HepG2 (cell line): ENCODE results near the gene SIRT7. TPM values are rescaled to one million over a fixed set of nuclear protein-coding genes. Genes with fewer than 3 reads are reported as not detected.
A peak's percentile ranks its signal among the peaks of the same experiment; 100 is the strongest.

ENCODE experiments used
- AKAP8 ChIP-seq: sonication (generic); formaldehyde crosslinking; IDR thresholded peaks from 2 replicates; pipeline ENCODE4 v1.5.1; 2020; ENCODE audit warnings: mild to moderate bottlenecking, missing genetic modification reagents
- BHLHE40 ChIP-seq: IDR thresholded peaks from 2 replicates; pipeline ENCODE4 v1.6.1; 2011; ENCODE audit warnings: low read length, improper control_type of control experiment
- EP300 ChIP-seq, 3 experiments: sonication (generic) in 1 of 3; formaldehyde crosslinking in 1 of 3; IDR thresholded peaks; 2 replicates each; pipeline versions ENCODE4 v1.5.1 to v1.6.1; 2011 to 2020; ENCODE audit warnings: low read depth in 2 of 3, low read length in 2 of 3, borderline replicate concordance in 1 of 3, improper control_type of control experiment in 1 of 3, mild to moderate bottlenecking in 1 of 3, missing genetic modification reagents in 1 of 3, moderate library complexity in 1 of 3
- FOXM1 ChIP-seq: sonication (generic); formaldehyde crosslinking; IDR thresholded peaks from 2 replicates; pipeline ENCODE4 v1.5.0; 2020; ENCODE audit warnings: missing genetic modification reagents
- HDAC1 ChIP-seq: sonication (generic); formaldehyde crosslinking; IDR thresholded peaks from 2 replicates; pipeline ENCODE4 v1.5.1; 2020; ENCODE audit warnings: mild to moderate bottlenecking, missing genetic modification reagents
- JUND ChIP-seq: sonication (generic); formaldehyde crosslinking; IDR thresholded peaks from 2 replicates; pipeline ENCODE4 v1.8.0; 2022; ENCODE audit warnings: mild to moderate bottlenecking, missing genetic modification reagents
- MAX ChIP-seq: IDR thresholded peaks from 2 replicates; pipeline ENCODE4 v1.6.1; 2012; ENCODE audit warnings: inconsistent platforms
- MYNN ChIP-seq: sonication (generic); formaldehyde crosslinking; IDR thresholded peaks from 2 replicates; pipeline ENCODE4 v1.4.0; 2020; ENCODE audit warnings: mild to moderate bottlenecking, low read depth, missing genetic modification reagents
- PAXIP1 ChIP-seq: sonication (generic); formaldehyde crosslinking; conservative IDR thresholded peaks from 2 replicates; pipeline ENCODE4 v1.4.0; 2020; ENCODE audit warnings: mild to moderate bottlenecking, missing genetic modification reagents, moderate library complexity
- SAFB2 ChIP-seq: sonication (generic); formaldehyde crosslinking; IDR thresholded peaks from 2 replicates; pipeline ENCODE4 v1.5.1; 2020; ENCODE audit warnings: missing genetic modification reagents, low read depth, mild to moderate bottlenecking, borderline replicate concordance
- SYNCRIP ChIP-seq: fragments of 200-400 bp; formaldehyde crosslinking; IDR thresholded peaks from 2 replicates; pipeline ENCODE4 v1.6.1; 2018; ENCODE audit warnings: mild to moderate bottlenecking, low read depth, low read length; ENCODE audit not compliant: insufficient read depth
- THAP9 ChIP-seq: sonication (generic); formaldehyde crosslinking; IDR thresholded peaks from 2 replicates; pipeline ENCODE4; 2020; ENCODE audit warnings: missing genetic modification reagents, mild to moderate bottlenecking, borderline replicate concordance
- ZFAT ChIP-seq: sonication (generic); formaldehyde crosslinking; conservative IDR thresholded peaks from 2 replicates; pipeline ENCODE4 v1.8.1; 2023; ENCODE audit warnings: missing genetic modification reagents, inconsistent platforms
- ZNF512 ChIP-seq: sonication (generic); formaldehyde crosslinking; IDR thresholded peaks from 2 replicates; pipeline ENCODE4 v1.4.0; 2020; ENCODE audit warnings: mild to moderate bottlenecking, missing genetic modification reagents
- ZNF629 ChIP-seq: sonication (generic); formaldehyde crosslinking; conservative IDR thresholded peaks from 2 replicates; pipeline ENCODE4 v1.5.0; 2020; ENCODE audit warnings: missing genetic modification reagents
- ZNF670 ChIP-seq: sonication (generic); formaldehyde crosslinking; IDR thresholded peaks from 2 replicates; pipeline ENCODE4 v1.8.0; 2022; ENCODE audit warnings: mild to moderate bottlenecking, missing genetic modification reagents, borderline replicate concordance
- ZNF790 ChIP-seq: sonication (generic); formaldehyde crosslinking; IDR thresholded peaks from 2 replicates; pipeline ENCODE4 v1.8.0; 2022; ENCODE audit warnings: missing genetic modification reagents, mild to moderate bottlenecking, borderline replicate concordance
- ZNF883 ChIP-seq: sonication (generic); formaldehyde crosslinking; IDR thresholded peaks from 2 replicates; pipeline ENCODE4 v1.5.1; 2020; ENCODE audit warnings: mild to moderate bottlenecking, missing genetic modification reagents; ENCODE audit errors: not compliant biosample characterization
- polyA plus RNA-seq, 8 experiments: library from polyadenylated mRNA; depleted of rRNA in 3 of 8; stranded (reverse) in 7 of 8; unstranded in 1 of 8; fragments of >200 nt; fragmentation: Illumina TruSeq in 4 of 8; extraction: Trizol in 4 of 8; gene quantifications; 2 replicates each; pipeline versions ENCODE4 v1.2.1 to v1.2.3, GENCODE V29; 2011 to 2016; ENCODE audit warnings: low read depth in 4 of 8, missing spikeins in 1 of 8, mixed read lengths in 1 of 8; ENCODE audit not compliant: insufficient read depth in 1 of 8
- total RNA-seq, 5 experiments: library from RNA; depleted of rRNA; stranded (reverse); fragments of >200 nt; fragmentation: Illumina TruSeq; extraction: Trizol; gene quantifications; 2 replicates each; pipeline ENCODE4 v1.2.3, GENCODE V29; 2016; ENCODE audit warnings: low read depth in 1 of 5

SIRT7 gene
- total and polyA plus RNA-seq, 2 of the 13 experiments (the other 11 are each of a cell fraction or from before 2014, with no cell fraction given), result 8.3 to 24.8 TPM

- TF ChIP-seq THAP9 (peak; percentile 65; the same call in 1 of the 2 replicates), ZNF512 (CRISPR knock-in tag) (no peak), FOXM1 (CRISPR knock-in tag) (no peak), MAX (peak; percentile 52), MYNN (CRISPR knock-in tag) (no peak; the same call in 1 of the 2 replicates), SYNCRIP (no peak), JUND (CRISPR knock-in tag) (no peak), ZNF670 (no peak), AKAP8 (peak; percentile 98), ZNF629 (CRISPR knock-in tag) (no peak), EP300 (IDR thresholded peaks at IDR 0.05; ENCODE audit: low read depth in 2 of 2, low read length in 2 of 2) (no peak), EP300 (CRISPR knock-in tag; IDR thresholded peaks at IDR 0.05; ENCODE audit: borderline replicate concordance) (peak; percentile 35), ZFAT (CRISPR knock-in tag) (no peak), HDAC1 (peak; percentile 38; the same call in 1 of the 2 replicates), ZNF883 (CRISPR knock-in tag) (peak; percentile 25), PAXIP1 (CRISPR knock-in tag) (no peak), BHLHE40 (no peak), ZNF790 (peak; percentile 76; the same call in 1 of the 2 replicates), SAFB2 (CRISPR knock-in tag) (0 out of 2 replicates have a peak, but pooled peaks have one; percentile 57)
Observed at GRCh38 chr17:81962499-81963441, 44.8 kb upstream of the SIRT7 start (continued).
